Muscle layer of duodenum (tissue), 2 donors: ENCODE results near the gene DNAH5.

Experiments
- H3K27ac ChIP-seq: one replicate; pipeline ENCODE4 v1.7.0; 2013; ENCODE audit warnings: mild to moderate bottlenecking, low read length
- H3K27me3 ChIP-seq: one replicate; pipeline ENCODE4 v1.7.0; 2013; ENCODE audit warnings: low read depth, mild to moderate bottlenecking, control low read depth, low read length
- H3K36me3 ChIP-seq, 2 donors: one replicate each; pipeline ENCODE4 v1.7.0; 2013; ENCODE audit warnings: low read length in 2 of 2, control low read depth in 1 of 2, mild to moderate bottlenecking in 1 of 2; ENCODE audit not compliant: insufficient read depth in 2 of 2, control insufficient read depth in 1 of 2
- H3K4me1 ChIP-seq, 2 donors: one replicate each; pipeline ENCODE4 v1.7.0; 2013; ENCODE audit warnings: low read length in 2 of 2, mild to moderate bottlenecking in 2 of 2, control low read depth in 1 of 2, moderate library complexity in 1 of 2; ENCODE audit not compliant: insufficient read depth in 2 of 2, control insufficient read depth in 1 of 2
- H3K4me3 ChIP-seq, 2 donors: one replicate each; pipeline ENCODE4 v1.7.0; 2013; ENCODE audit warnings: low read length in 2 of 2, low read depth in 1 of 2, mild to moderate bottlenecking in 1 of 2
- H3K9me3 ChIP-seq, 2 donors: one replicate each; pipeline ENCODE4 v1.7.0; 2013; ENCODE audit warnings: low read length in 2 of 2, control low read depth in 1 of 2, mild to moderate bottlenecking in 1 of 2; ENCODE audit not compliant: control insufficient read depth in 1 of 2
- donor health status: healthy.

Gene DNAH5

GRCh38 chr5:13934125-13934524, 10.4 kb downstream of the DNAH5 start:
- Histone ChIP-seq H3K9me3 (peaks cover 0 to 10% of the 10 kb centered on the region in 2 donors), H3K36me3 (no peaks in the 10 kb centered on the region), H3K4me1 (no peaks in the 10 kb centered on the region), H3K4me3 (no peak overlapping the region), H3K27me3 (no peaks in the 10 kb centered on the region), H3K27ac (no peak overlapping the region)

GRCh38 chr5:13932561-13932960, 11.9 kb downstream of the DNAH5 start:
- Histone ChIP-seq H3K4me3 (no peak overlapping the region), H3K4me1 (no peaks in the 10 kb centered on the region), H3K36me3 (no peaks in the 10 kb centered on the region), H3K27me3 (no peaks in the 10 kb centered on the region), H3K27ac (no peak overlapping the region), H3K9me3 (peaks cover 0 to 10% of the 10 kb centered on the region in 2 donors)

- H3K4me3 ChIP-seq = no peak overlapping the region
- H3K27ac ChIP-seq = no peak overlapping the region
- H3K36me3 ChIP-seq = no peaks in the 10 kb centered on the region
- no peaks in the 10 kb centered on the region for H3K4me1 ChIP-seq
- H3K27me3 ChIP-seq = no peaks in the 10 kb centered on the region
- peaks cover 0 to 10% of the 10 kb centered on the region in 2 donors for H3K9me3 ChIP-seq
These were observed 12.5 kb downstream of the DNAH5 start for GRCh38 chr5:13932011-13932410.

GRCh38 chr5:13930541-13931171, 13.8 kb downstream of the DNAH5 start:
- Histone ChIP-seq H3K27ac (no peak overlapping the region), H3K4me3 (no peak overlapping the region), H3K27me3 (no peaks in the 10 kb centered on the region), H3K4me1 (no peaks in the 10 kb centered on the region), H3K36me3 (no peaks in the 10 kb centered on the region), H3K9me3 (peaks cover 0 to 10% of the 10 kb centered on the region in 2 donors)

- H3K9me3 ChIP-seq = no peaks in the 10 kb centered on the region
- no peaks in the 10 kb centered on the region for H3K4me1 ChIP-seq
- H3K27me3 ChIP-seq = no peaks in the 10 kb centered on the region
- H3K36me3 ChIP-seq = no peaks in the 10 kb centered on the region
- H3K27ac ChIP-seq = no peak overlapping the region
- no peak overlapping the region for H3K4me3 ChIP-seq
These were observed 17.8 kb downstream of the DNAH5 start for GRCh38 chr5:13926731-13927130.

GRCh38 chr5:13921578-13921977, 22.9 kb downstream of the DNAH5 start:
- Histone ChIP-seq H3K9me3 (no peaks in the 10 kb centered on the region), H3K4me1 (no peaks in the 10 kb centered on the region), H3K27me3 (no peaks in the 10 kb centered on the region), H3K36me3 (no peaks in the 10 kb centered on the region), H3K27ac (no peak overlapping the region), H3K4me3 (no peak overlapping the region)

- Histone ChIP-seq H3K36me3 (no peaks in the 10 kb centered on the region), H3K4me1 (no peaks in the 10 kb centered on the region), H3K9me3 (no peaks in the 10 kb centered on the region), H3K27ac (no peak overlapping the region), H3K27me3 (no peaks in the 10 kb centered on the region), H3K4me3 (no peak overlapping the region)
These were observed 24.7 kb downstream of the DNAH5 start for GRCh38 chr5:13919786-13920185.

- no peaks in the 10 kb centered on the region for H3K27me3 ChIP-seq
- H3K27ac ChIP-seq = no peak overlapping the region
- H3K9me3 ChIP-seq = no peaks in the 10 kb centered on the region
- no peak overlapping the region for H3K4me3 ChIP-seq
- H3K36me3 ChIP-seq = no peaks in the 10 kb centered on the region
- no peaks in the 10 kb centered on the region for H3K4me1 ChIP-seq
These were observed 25.4 kb downstream of the DNAH5 start for GRCh38 chr5:13919087-13919486.

GRCh38 chr5:13917061-13917460, 27.4 kb downstream of the DNAH5 start:
- H3K9me3 ChIP-seq = no peaks in the 10 kb centered on the region
- H3K27me3 ChIP-seq = no peaks in the 10 kb centered on the region
- H3K4me3 ChIP-seq = no peak overlapping the region
- H3K27ac ChIP-seq = no peak overlapping the region
- no peaks in the 10 kb centered on the region for H3K4me1 ChIP-seq
- no peaks in the 10 kb centered on the region for H3K36me3 ChIP-seq

- H3K27me3 ChIP-seq = no peaks in the 10 kb centered on the region
- H3K4me1 ChIP-seq = no peaks in the 10 kb centered on the region
- H3K4me3 ChIP-seq = no peak overlapping the region
- no peaks in the 10 kb centered on the region for H3K36me3 ChIP-seq
- no peak overlapping the region for H3K27ac ChIP-seq
- no peaks in the 10 kb centered on the region for H3K9me3 ChIP-seq
These were observed 30.5 kb downstream of the DNAH5 start for GRCh38 chr5:13913962-13914361.

- no peaks in the 10 kb centered on the region for H3K9me3 ChIP-seq
- no peaks in the 10 kb centered on the region for H3K4me1 ChIP-seq
- no peaks in the 10 kb centered on the region for H3K27me3 ChIP-seq
- H3K27ac ChIP-seq = no peak overlapping the region
- H3K36me3 ChIP-seq = no peaks in the 10 kb centered on the region
- no peak overlapping the region for H3K4me3 ChIP-seq
These were observed 33.7 kb downstream of the DNAH5 start for GRCh38 chr5:13910637-13911288.

- no peaks in the 10 kb centered on the region for H3K27me3 ChIP-seq
- H3K9me3 ChIP-seq = no peaks in the 10 kb centered on the region
- no peak overlapping the region for H3K27ac ChIP-seq
- H3K4me3 ChIP-seq = no peak overlapping the region
- no peaks in the 10 kb centered on the region for H3K4me1 ChIP-seq
- no peaks in the 10 kb centered on the region for H3K36me3 ChIP-seq
These were observed 34.3 kb downstream of the DNAH5 start for GRCh38 chr5:13910201-13910600.
